CD4-positive, alpha-beta T cell treated with Interleukin-2 at 100 ng/mL for 4 hours (primary cell): ENCODE results near the gene ADORA3.

Source experiments
- DNase-seq: peaks from one replicate; pipeline ENCODE4 v3.0.0-alpha.2; 2020; ENCODE audit warnings: low spot score

The ADORA3 gene

GRCh38 chr1:111474521-111474920, 28.9 kb downstream of the ADORA3 start:
- no peak for DNase-seq

DNA sequence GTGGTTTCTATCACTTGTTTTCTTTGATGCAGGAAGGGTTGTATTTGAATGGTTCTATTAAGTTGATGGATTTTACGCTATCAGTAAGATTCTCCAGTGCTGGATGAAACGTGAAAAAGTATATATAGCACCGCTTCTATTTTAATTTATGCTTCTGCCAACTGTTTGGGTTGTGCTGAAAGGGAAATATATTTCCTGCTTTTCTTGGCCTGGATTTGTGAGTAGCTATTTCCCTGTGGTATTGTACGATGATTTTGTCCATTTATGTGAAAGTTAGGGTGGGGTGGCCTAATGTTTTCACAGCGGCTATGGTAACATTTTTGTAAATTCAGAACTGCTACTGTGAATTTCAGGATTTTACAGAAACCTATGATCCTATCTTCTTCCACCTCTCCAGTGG, 29.3 kb downstream of the ADORA3 start:
- no peak for DNase-seq

GRCh38 chr1:111471538-111471937, 31.9 kb downstream of the ADORA3 start:
- DNase-seq = no peak

DNA sequence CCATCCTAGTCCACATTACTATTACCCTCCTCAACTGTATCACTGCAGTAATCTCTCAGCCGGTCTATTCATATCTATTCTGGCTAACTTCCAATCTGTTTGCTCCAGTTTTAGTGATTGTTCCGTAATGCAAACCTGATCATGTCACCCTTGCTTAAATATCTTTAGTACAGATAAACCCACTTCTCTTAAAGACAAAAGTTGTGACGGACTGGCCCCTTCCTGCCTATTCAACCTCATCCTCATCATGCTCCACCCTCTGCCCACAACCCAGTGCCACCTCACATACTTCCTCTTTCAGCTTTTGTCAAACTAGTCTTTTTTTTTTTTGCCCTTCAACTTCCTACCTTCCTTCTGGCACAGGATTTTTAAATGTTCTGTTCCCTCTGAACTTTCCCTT, 32.4 kb downstream of the ADORA3 start:
- peak; percentile 81 for DNase-seq

DNA sequence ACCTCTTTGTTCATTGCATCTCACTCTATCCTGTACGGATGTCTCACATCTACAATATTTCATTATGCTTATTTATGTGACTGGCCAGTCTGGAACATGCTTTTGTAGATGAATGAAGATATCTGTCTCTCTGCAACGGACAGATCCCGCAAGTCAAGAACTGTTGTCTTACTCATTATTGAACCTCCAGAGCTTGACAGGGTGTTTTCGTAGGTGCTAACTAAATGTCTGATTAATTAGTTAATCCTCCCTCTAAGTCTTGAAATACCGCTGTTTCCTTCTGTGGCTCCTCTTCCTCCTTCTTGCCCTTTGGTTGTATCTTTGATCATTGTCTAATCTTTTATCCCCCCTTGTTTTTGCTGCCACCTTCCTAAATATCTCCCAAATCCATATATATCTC, 32.8 kb downstream of the ADORA3 start:
- DNase-seq = no peak

DNA sequence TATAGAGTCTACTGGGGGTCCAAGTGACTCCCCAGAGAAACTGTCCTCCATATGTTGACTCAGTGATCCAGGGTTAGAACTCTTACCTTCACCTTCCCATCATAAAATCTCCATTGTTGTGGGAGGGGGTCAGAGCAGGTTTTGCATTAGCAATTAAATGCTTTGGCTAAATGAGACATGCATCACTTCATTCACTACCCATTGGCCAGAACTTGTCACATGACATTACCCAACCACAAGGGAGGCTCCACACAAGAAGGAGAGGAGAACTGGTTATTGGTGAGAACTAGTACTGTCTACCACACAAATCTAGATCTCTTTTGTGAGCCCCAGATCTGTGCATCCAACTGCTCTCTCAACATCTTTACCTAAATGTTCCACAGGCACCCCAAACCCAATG, 33.9 kb downstream of the ADORA3 start:
- DNase-seq = no peak

DNA sequence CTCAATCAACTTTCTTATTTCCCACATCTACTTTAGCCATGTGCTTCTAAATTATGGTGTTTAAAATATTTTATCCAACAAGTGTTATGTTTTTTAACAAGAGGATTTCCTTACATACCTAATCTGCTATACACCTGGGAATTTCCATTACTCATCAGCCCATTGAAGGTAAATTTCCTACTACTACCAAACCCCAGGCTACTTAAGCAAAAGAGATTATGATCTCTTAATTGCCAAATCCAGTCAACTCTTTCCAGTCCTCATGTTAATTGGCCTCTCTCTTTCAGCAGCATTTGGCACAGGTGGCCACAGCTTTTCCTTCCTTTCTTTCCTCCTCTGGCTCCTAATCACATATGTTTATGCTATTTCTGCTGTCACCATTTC, 34.7 kb downstream of the ADORA3 start:
- no peak for DNase-seq

DNA sequence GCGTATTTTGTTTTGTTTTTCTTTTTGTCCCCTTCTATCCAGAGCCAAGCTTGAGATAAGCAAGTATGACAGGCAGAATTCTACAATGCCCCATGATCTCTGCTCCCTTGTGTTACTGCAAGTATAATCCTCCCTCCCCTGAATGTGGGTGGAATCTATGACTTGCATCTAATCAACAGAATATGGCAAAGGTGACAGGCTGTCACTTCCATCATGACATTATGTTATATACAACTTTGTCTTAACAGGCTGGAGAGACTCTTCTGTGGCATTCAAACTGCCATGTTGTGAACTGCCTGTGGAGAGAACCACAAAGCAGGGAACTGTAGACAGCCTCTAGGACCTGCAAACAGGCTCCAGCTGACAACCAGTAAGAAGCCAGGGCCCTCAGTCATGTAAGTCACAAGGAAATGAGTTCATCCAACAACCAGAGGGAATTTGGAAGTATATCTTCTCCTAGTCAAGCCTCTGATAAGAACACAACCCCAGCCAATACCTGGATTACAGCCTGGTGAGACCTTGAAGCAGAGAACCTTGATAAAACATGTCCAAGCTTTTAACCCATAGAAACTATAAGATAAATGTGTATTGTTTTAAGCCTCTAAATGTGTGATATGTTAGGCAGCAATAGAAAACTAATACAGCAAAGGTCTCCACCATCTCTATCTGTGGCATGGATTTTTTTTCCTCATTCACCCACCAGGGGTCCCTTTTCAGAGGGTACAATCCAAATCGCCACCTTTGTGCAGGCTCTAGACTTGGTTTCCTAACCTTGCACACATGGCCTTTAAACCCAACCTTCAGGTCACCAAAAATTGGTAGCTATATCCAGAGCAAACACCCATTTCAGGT, 35.3 kb downstream of the ADORA3 start:
- DNase-seq = no peak

DNA sequence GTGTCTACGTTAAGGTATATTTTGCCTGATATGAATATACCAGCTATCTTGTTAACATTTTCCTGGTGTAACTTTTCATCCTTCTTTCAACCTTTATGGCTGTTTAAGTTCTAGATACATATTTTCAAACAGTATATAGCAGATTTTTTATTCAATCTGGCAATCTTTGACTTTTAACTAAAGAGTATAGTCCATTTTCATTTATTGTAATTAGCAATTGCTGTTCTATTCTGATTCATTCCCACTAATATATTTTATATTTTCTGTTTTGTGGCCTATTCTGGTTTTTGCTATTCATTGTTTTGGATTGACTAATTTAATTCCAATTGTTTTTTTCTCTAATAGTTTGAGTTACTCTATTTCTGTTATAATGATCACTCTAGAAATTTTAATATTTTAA, 37.0 kb downstream of the ADORA3 start:
- no peak for DNase-seq

DNA sequence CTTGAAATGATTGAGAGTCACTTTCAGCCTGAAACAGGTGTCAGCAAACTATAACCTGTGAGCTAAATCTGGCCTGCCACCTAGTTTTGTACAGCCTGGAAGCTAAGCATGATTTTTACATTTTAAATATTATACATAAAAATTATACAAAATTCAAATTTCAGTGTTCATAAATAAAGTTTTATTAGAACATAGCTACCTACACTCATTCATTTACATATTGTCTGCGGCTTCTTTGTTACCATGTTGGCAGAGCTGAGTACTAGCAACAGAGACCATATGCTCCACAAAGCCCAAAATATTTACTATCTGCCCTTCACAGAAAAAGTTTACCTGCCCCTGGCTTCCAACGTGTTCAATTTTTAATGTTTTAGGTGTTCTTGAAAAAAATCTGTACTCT, 37.7 kb downstream of the ADORA3 start:
- no peak for DNase-seq

- DNase-seq = no peak
These were observed 40.3 kb downstream of the ADORA3 start for GRCh38 chr1:111463029-111463683.

DNA sequence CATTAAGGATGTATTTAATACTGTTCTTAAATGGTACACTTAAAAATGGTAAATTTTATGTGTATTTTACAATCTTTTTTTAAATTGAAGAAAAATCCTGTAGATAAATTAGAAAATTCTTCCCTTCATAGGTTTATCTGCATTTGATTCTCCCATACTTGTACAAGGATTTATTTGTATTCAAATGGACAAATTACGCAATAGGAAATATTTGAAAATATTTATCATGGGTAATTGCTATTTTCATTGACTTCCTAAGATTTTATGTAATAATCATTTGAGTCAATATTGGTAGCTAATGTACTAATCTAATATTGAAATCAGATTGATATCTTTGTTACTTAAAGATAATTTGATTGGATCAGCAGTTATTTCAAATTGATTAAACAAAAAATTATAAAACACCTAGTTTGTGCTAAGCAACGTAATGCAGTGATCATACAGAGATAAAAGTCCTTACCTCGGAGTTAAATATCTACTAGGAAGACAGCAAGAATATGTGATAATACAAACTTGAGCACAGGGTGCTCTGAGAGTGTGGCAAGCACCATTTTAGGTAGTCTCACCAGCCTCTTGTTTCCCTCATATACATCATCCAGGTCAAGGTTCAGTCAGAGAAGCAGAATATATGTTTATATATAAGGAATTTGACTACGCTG, 40.9 kb downstream of the ADORA3 start:
- no peak for DNase-seq

DNA sequence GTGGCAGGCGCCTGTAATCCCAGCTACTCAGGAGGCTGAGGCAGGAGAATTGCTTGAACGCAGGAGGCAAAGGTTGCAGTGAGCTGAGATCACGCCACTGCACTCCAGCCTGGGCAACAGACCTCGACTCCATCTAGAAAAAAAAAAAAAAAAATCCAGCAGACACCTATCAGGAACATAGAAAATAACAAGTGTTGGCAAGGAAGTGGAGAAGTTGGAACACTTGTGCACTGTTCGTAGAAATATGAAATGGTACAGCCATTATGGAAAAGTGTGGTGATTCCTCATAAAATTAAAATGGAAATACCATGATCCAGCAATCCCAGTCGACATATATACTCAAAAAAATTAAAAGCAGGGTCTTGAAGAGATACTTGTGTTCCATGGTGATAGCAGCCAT, 41.7 kb downstream of the ADORA3 start:
- DNase-seq = no peak

DNA sequence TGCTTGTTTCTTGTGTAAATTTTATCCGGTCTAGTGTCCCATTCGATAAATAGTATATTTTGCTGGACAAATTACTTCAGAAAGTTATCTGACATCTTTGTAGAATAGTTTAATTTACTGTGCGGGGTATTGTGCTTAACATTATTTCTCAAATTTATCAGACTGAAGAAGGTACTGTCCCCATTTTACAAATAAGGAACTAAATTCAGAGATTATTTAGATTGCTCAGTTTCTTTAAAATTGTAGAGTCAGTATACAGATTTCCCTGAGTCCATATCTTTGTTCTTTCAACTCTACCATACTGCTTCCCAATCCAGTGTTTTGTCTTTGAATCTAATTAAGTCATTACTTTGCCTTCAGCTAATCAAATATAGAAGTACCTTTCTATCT, 47.8 kb downstream of the ADORA3 start:
- DNase-seq = no peak

GRCh38 chr1:111454859-111455641, 48.4 kb downstream of the ADORA3 start:
- no peak for DNase-seq

DNA sequence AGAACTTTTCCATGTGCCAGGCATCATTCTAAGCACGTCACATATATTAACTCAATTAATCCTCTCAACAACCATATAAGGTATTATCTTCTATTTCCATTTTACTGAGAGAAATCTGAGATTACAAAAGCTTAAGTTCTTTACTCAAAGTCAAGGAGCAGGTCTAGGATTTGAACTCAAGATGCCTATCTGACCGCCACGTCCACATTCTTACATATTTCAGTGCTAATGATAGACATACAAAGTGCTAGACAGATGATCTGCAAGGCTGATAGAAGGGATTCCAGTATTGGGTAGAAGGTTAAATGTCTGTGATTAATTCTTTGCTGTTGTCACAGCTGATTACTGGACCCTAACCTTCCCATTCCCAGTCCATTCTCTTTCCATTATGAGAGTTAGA, 49.7 kb downstream of the ADORA3 start:
- DNase-seq = no peak

DNA sequence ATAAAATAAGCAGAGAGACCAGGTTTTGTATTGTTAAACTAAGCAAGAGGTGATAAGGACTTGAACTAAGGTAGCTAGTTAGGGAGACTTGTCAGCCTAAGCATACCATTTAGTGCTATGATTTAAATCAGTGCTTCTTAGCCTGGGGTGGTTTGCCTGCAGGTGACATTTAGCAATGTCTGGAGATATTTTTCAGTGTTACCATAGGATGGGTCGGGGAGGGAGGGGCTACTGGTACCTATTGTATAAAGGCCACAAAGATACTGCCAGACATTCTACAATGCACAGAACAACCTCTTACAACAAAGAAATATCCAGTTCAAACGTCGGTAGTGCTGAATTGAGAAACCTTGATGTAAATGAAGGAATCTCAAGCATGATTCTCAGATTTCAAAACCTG, 50.9 kb downstream of the ADORA3 start:
- DNase-seq = no peak

DNA sequence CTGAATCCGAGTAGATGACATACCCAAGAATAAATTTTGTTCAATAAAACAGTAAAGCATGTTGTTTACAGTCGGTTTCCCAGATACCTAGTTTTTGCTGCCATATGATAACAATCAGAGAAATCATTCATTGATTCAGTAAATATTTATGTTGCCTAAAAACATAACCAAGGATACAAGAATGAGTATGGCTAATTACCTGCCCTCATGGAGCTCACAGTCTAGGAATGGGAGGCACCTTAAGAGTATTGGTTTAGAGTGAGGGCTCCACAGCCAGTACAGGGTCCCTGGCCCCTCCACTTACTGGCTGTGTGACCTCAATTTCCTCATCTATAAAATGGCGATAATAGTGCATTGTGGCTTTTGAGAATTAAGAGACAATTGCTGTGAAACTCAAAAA, 53.2 kb downstream of the ADORA3 start:
- no peak for DNase-seq

GRCh38 chr1:111449703-111450017, 53.8 kb downstream of the ADORA3 start:
- no peak for DNase-seq
